GM12878 (cell line): Measurements from ENCODE around the gene OR2V1. TPM values are rescaled to one million over a fixed set of nuclear protein-coding genes. Genes with fewer than 3 reads are reported as not detected.
"Not testable (repeated sequence)": the region's sequence is repeated elsewhere in the genome, so short reads cannot be mapped to it uniquely, and the experiment has no call there.

Source experiments
- ATAC-seq: fragments of 200-7000 bp; cut with Tn5 transposase; 3 replicates; pipeline ENCODE4 v1.9.1; 2020; ENCODE audit warnings: mild to moderate bottlenecking, moderate library complexity
- BruUV-seq: library from RNA; stranded (reverse); fragments of 400-500 nt; replicated peaks from 2 replicates; lab custom pipeline; 2021; lab: Mats Ljungman, UMichigan
- CTCF ChIA-PET: fragments of 300-600 bp; sonication (Branson Sonifier 250); formaldehyde crosslinking; extraction: SDS; loops from one replicate; lab custom pipeline; 2021; ENCODE audit warnings: inconsistent platforms; lab: Yijun Ruan, JAX
- POLR2A ChIA-PET: fragments of 350-600 bp; formaldehyde crosslinking; extraction: SDS; loops from one replicate; lab custom pipeline; 2021; ENCODE audit warnings: inconsistent platforms; lab: Charles Lee
- RAD21 ChIA-PET: fragments of 300-600 bp; sonication (Branson Sonifier 250); formaldehyde crosslinking; loops from one replicate; lab custom pipeline; 2023; ENCODE audit warnings: antibody characterized with exemption; ENCODE audit not compliant: unreplicated experiment; lab: Charles Lee
- SMC1A ChIA-PET: fragments of 300-600 bp; sonication (Branson Sonifier 250); formaldehyde crosslinking; loops from one replicate; lab custom pipeline; 2023; ENCODE audit not compliant: unreplicated experiment, uncharacterized antibody; lab: Charles Lee
- DNase-seq: peaks from one replicate; pipeline ENCODE4 v3.0.0-alpha.2; 2011; ENCODE audit warnings: low read depth, low spot score
- FAIRE-seq: peaks from 3 replicates; lab custom pipeline; 2011; peaks lifted over from hg19 to GRCh38; lab: Jason Lieb, UNC
- H2AFZ ChIP-seq: 2 replicates; pipeline ENCODE4 v1.6.0; 2011; ENCODE audit warnings: low read depth, low read length, control low read depth; ENCODE audit not compliant: control insufficient read depth
- H3K27ac ChIP-seq: 2 replicates; pipeline ENCODE4 v1.5.1; 2011; ENCODE audit warnings: control low read depth; ENCODE audit not compliant: control insufficient read depth, insufficient read depth
- H3K27me3 ChIP-seq, 2 experiments: replicated peaks in 1 of 2; 2 replicates each; pipeline versions ENCODE4 v1.6.0 to v1.6.1; 2011; ENCODE audit warnings: low read length in 1 of 2; ENCODE audit not compliant: control insufficient read depth in 2 of 2, insufficient read depth in 2 of 2
- H3K36me3 ChIP-seq, 2 experiments: 2 replicates each; pipeline ENCODE4 v1.5.1; 2011; ENCODE audit warnings: low read length in 1 of 2; ENCODE audit not compliant: control insufficient read depth in 2 of 2, insufficient read depth in 2 of 2
- H3K4me1 ChIP-seq: 2 replicates; pipeline ENCODE4 v1.6.1; 2011; ENCODE audit warnings: mild to moderate bottlenecking, low read length, moderate library complexity, mixed read lengths; ENCODE audit not compliant: control insufficient read depth, insufficient read depth
- H3K4me2 ChIP-seq: 2 replicates; pipeline ENCODE4 v1.6.0; 2011; ENCODE audit warnings: control low read depth; ENCODE audit not compliant: control insufficient read depth, insufficient read depth
- H3K4me3 ChIP-seq: fragments of 200-600 bp; sonication (generic); 2 replicates; pipeline ENCODE4 v1.5.1; 2016
- H3K79me2 ChIP-seq: 2 replicates; pipeline ENCODE4 v1.6.0; 2011; ENCODE audit warnings: low read length; ENCODE audit not compliant: control insufficient read depth, insufficient read depth
- H3K9ac ChIP-seq: 2 replicates; pipeline ENCODE4 v1.8.0; 2011; ENCODE audit warnings: low read length, control low read depth, mixed read lengths; ENCODE audit not compliant: control insufficient read depth, insufficient read depth
- H3K9me3 ChIP-seq: replicated peaks from 3 replicates; pipeline ENCODE4 v1.5.1; 2011; ENCODE audit warnings: mild to moderate bottlenecking, low read length; ENCODE audit not compliant: control insufficient read depth, insufficient read depth
- H4K20me1 ChIP-seq: 2 replicates; pipeline ENCODE4 v1.6.0; 2011; ENCODE audit not compliant: control insufficient read depth, insufficient read depth
- WGBS: methylation state at CpG from one replicate; pipeline ENCODE4 v1.1.6; 2016; ENCODE audit warnings: low lambda C conversion rate; ENCODE audit not compliant: insufficient replicate concordance, insufficient coverage; ENCODE audit errors: missing lambda C conversion rate; 5-methylcytosine and 5-hydroxymethylcytosine counted together
- in situ Hi-C: fragments of 300-500 bp; cut with MboI; formaldehyde crosslinking; loops from 9 replicates; pipeline ENCODE4 v1.14.3; 2018; ENCODE audit warnings: mixed read lengths
- intact Hi-C: fragments of 100-400 bp; cut with micrococcal nuclease; formaldehyde crosslinking; loops from one replicate; pipeline ENCODE4 v1.14.2; 2022; ENCODE audit not compliant: unreplicated experiment
- polyA plus RNA-seq, 11 experiments: library from polyadenylated mRNA; depleted of rRNA in 4 of 11; unstranded in 6 of 11; stranded (reverse) in 5 of 11; fragments of >200 nt; fragmentation: Nextera tagmentation in 4 of 11; fragmentation: Illumina TruSeq in 1 of 11; extraction: Ambion mirVana in 4 of 11; extraction: Trizol in 1 of 11; gene quantifications; 1 replicate in 1 of 11; 2 replicates in 10 of 11; pipeline versions ENCODE4 v1.2.1 to v1.2.3, GENCODE V29; 2011 to 2016; ENCODE audit warnings: inconsistent platforms in 2 of 11, missing spikeins in 2 of 11, low read depth in 1 of 11
- total RNA-seq, 4 experiments: library from RNA; depleted of rRNA in 3 of 4; stranded (reverse); fragments of >200 nt in 3 of 4; fragmentation: Illumina TruSeq in 1 of 4; extraction: Trizol in 1 of 4; gene quantifications; 2 replicates each; pipeline versions ENCODE4 v1.2.1 to v1.2.3, GENCODE V29; 2013 to 2021

OR2V1 gene
- total and polyA plus RNA-seq, 10 of the 15 experiments (the other 5 are each of a cell fraction or from before 2014, with no cell fraction given) = 0.20 to 4.4 TPM; not detected in 8

DNA sequence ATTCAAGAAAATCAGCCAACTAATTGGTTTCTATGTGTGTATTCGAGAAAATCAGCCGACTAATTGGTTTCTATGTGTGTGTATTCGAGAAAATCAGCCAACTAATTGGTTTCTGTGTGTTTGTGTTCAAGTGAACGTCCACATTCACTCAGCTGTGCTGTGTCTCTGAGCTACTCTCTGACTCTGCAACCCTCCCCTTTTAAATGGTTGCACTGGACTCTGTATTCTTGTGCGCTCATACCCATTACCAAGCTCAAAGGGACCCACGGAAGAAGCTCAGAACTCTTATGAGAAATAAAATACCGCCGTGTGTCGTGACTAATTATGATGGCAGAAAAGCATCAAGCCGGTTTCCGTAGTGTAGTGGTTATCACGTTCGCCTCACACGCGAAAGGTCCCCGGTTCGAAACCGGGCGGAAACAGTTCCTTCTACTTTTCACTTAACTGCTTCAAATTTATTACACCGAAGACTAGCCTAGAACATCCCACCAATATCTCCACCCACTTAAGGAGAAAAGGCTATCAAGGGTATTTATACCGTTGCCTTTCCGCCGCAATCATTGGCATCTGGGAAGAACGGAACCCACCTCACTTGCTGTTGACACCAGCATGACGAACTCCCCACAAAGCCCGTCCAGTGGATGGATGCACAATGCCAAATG lies 34.1 kb downstream of the OR2V1 start:
- H3K4me1 ChIP-seq, H3K79me2 ChIP-seq, H4K20me1 ChIP-seq, RAD21 ChIA-PET, DNase-seq, H3K27me3 ChIP-seq, CTCF ChIA-PET, intact Hi-C loops, H3K4me2 ChIP-seq, H2AFZ ChIP-seq, H3K36me3 ChIP-seq, H3K9ac ChIP-seq, SMC1A ChIA-PET, POLR2A ChIA-PET, BruUV-seq, H3K4me3 ChIP-seq, in situ Hi-C loops, H3K9me3 ChIP-seq, H3K27ac ChIP-seq: not testable (repeated sequence)
- no CpG with 5 or more reads among the region's 26 CpGs for WGBS
- peak; percentile 74 for ATAC-seq
- FAIRE-seq = peak; percentile 86

DNA sequence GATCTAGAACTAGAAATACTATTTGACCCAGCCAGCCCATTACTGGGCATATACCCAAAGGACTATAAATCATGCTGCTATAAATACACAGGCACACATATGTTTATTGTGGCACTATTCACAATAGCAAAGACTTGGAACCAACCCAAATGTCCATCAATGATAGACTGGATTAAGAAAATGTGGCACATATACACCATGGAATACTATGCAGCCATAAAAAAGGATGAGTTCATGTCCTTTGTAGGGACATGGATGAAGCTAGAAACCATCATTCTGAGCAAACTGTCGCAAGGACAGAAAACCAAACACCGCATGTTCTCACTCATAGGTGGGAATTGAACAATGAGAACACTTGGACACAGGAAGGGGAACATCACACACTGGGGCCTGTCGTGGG lies 35.8 kb downstream of the OR2V1 start:
- H3K36me3 ChIP-seq, H3K4me3 ChIP-seq, intact Hi-C loops, H4K20me1 ChIP-seq, H3K4me2 ChIP-seq, FAIRE-seq, CTCF ChIA-PET, RAD21 ChIA-PET, DNase-seq, H3K9me3 ChIP-seq, SMC1A ChIA-PET, H3K4me1 ChIP-seq, BruUV-seq, H2AFZ ChIP-seq, H3K27me3 ChIP-seq, in situ Hi-C loops, POLR2A ChIA-PET, H3K27ac ChIP-seq, H3K79me2 ChIP-seq, ATAC-seq, H3K9ac ChIP-seq: not testable (repeated sequence)
- 90% methylated on average over 2 of the region's 3 CpGs for WGBS
